Erythroblast (primary cell): ENCODE measurements around the gene BPHL.

Source experiments
- GATA1 ChIP-seq: IDR thresholded peaks from 2 replicates; pipeline ENCODE4 v1.6.1; 2011; ENCODE audit warnings: low read depth, mild to moderate bottlenecking, control low read depth, low read length, moderate library complexity
- POLR2A ChIP-seq: IDR thresholded peaks from 2 replicates; pipeline ENCODE4 v1.6.1; 2011; ENCODE audit warnings: mild to moderate bottlenecking, low read length

- TF ChIP-seq POLR2A, result no peak
- no peak for TF ChIP-seq GATA1
Measured at GRCh38 chr6:3072798-3073197, 45.7 kb upstream of the BPHL start.
